Kidney tubule cell (primary cell): ENCODE data around the gene RALGDS.
"Not testable (repeated sequence)": the region's sequence is repeated elsewhere in the genome, so short reads cannot be mapped to it uniquely, and the experiment has no call there.

Experiments
- DNase-seq: peaks from one replicate; pipeline ENCODE4 v3.0.0-alpha.2; 2018; ENCODE audit warnings: low spot score

RALGDS gene

GRCh38 chr9:133067006-133067405, 54.0 kb downstream of the RALGDS start:
- no peak for DNase-seq

DNA sequence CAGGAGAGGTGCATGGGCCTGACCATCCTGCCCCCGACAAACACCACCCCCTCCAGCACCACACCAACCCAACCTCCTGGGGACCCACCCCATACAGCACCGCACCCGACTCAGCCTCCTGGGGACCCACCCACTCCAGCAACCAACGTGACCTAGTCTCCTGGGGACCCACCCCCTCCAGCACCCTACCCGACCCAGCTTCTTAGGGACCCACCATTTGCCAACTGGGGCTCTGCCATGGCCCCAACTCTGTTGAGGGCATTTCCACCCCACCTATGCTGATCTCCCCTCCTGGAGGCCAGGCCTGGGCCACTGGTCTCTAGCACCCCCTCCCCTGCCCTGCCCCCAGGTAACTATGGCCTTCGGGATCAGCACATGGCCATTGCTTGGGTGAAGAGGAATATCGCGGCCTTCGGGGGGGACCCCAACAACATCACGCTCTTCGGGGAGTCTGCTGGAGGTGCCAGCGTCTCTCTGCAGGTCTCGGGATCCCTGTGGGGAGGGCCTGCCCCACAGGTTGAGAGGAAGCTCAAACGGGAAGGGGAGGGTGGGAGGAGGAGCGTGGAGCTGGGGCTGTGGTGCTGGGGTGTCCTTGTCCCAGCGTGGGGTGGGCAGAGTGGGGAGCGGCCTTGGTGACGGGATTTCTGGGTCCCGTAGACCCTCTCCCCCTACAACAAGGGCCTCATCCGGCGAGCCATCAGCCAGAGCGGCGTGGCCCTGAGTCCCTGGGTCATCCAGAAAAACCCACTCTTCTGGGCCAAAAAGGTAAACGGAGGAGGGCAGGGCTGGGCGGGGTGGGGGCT, 54.7 kb downstream of the RALGDS start:
- no peak for DNase-seq

- no peak for DNase-seq
Measured at GRCh38 chr9:133065070-133065388, 56.0 kb downstream of the RALGDS start.

DNA sequence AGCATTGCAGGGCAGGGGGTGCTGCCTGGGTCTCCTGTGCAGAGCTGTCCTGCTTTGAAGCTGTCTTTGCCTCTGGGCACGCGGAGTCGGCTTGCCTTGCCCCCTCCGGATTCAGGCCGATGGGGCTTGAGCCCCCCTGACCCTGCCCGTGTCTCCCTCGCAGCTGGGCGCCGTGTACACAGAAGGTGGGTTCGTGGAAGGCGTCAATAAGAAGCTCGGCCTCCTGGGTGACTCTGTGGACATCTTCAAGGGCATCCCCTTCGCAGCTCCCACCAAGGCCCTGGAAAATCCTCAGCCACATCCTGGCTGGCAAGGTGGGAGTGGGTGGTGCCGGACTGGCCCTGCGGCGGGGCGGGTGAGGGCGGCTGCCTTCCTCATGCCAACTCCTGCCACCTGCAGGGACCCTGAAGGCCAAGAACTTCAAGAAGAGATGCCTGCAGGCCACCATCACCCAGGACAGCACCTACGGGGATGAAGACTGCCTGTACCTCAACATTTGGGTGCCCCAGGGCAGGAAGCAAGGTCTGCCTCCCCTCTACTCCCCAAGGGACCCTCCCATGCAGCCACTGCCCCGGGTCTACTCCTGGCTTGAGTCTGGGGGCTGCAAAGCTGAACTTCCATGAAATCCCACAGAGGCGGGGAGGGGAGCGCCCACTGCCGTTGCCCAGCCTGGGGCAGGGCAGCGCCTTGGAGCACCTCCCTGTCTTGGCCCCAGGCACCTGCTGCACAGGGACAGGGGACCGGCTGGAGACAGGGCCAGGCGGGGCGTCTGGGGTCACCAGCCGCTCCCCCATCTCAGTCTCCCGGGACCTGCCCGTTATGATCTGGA, 56.6 kb downstream of the RALGDS start:
- no peak for DNase-seq

DNA sequence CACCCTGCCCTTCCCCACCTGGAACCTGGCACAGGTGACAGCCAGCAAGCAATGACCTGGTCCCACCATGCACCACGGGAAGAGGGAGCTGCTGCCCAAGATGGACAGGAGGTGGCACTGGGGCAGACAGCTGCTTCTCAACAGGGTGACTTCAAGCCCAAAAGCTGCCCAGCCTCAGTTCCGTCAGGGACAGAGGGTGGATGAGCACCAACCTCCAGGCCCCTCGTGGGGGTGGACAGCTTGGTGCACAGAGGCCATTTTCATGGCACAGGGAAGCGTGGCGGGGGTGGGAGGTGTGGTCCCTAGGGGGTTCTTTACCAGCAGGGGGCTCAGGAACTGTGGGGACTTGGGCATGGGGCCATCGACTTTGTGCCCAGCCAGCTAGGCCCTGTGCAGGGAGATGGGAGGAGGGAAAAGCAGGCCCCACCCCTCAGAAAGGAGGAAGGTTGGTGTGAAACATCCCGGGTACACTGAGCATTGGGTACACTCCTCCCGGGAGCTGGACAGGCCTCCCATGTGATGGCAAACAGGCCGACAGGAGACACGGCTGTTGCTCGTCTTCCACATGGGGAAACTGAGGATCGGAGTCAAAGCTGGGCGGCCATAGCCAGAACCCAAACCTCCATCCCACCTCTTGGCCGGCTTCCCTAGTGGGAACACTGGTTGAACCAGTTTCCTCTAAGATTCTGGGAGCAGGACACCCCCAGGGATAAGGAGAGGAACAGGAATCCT, 57.4 kb downstream of the RALGDS start:
- DNase-seq = no peak

- DNase-seq = no peak
Measured at GRCh38 chr9:133063159-133063499, 57.9 kb downstream of the RALGDS start.

DNA sequence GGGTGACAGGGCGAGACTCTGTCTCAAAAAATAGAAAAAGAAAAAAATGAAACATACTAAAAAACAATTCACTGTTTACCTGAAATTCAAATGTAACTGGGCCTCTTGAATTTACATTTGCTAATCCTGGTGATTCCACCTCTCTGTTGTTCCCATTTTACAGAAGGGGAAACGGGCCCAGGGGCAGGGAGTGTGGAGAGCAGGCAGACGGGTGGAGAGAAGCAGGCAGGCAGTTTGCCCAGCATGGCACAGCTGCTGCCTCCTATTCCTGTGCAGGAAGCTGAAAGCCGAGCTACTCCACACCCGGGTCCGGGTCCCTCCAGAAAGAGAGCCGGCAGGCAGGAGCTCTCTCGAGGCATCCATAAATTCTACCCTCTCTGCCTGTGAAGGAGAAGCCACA, 58.5 kb downstream of the RALGDS start:
- not testable (repeated sequence) for DNase-seq

DNA sequence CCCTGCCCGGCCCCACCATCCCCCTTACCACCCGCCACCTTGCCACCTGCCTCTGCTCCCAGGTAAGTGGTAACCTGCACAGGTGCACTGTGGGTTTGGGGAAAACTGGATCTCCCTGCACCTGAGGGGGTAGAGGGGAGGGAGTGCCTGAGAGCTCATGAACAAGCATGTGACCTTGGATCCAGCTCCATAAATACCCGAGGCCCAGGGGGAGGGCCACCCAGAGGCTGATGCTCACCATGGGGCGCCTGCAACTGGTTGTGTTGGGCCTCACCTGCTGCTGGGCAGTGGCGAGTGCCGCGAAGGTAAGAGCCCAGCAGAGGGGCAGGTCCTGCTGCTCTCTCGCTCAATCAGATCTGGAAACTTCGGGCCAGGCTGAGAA, 59.3 kb downstream of the RALGDS start, which contains the start of gene CEL:
Gene CEL (plus strand): TSS at position 218 of the 382 bp plus-strand sequence. CDS start 22 bp downstream, at position 240.
- not testable (repeated sequence) for DNase-seq

- DNase-seq = not testable (repeated sequence)
Measured at GRCh38 chr9:133061019-133061763, 59.8 kb downstream of the RALGDS start.

DNA sequence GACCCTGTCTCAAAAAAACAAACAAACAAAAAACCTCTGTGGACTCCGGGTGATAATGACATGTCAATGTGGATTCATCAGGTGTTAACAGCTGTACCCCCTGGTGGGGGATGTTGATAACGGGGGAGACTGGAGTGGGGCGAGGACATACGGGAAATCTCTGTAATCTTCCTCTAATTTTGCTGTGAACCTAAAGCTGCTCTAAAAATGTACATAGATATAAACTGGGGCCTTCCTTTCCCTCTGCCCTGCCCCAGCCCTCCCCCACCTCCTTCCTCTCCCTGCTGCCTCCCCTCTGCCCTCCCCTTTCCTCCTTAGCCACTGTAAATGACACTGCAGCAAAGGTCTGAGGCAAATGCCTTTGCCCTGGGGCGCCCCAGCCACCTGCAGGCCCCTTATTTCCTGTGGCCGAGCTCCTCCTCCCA, 60.6 kb downstream of the RALGDS start:
- no peak for DNase-seq

DNA sequence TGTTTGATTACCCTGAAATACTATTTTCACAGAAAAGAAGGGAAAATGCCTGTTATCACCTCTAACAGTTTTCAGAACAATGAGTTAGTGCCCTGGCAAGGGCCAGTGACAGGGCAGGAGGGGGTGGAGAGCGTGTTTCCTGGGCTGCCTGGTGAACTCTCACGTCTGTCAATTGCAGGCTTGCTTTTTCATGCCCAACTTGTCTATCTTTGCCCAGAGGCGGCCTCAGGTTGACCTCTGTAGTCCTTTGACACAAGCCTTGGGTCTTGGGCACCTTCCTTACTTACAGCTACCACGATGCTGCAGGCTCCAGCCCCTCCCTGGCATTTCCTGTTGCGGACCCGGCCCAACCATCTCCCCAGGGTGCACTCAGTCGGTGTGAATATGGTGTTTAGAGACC, 61.4 kb downstream of the RALGDS start:
- DNase-seq = no peak

- no peak for DNase-seq
Measured at GRCh38 chr9:133058550-133059320, 62.3 kb downstream of the RALGDS start.

- no peak for DNase-seq
Measured at GRCh38 chr9:133058071-133058470, 63.0 kb downstream of the RALGDS start.

- no peak for DNase-seq
Measured at GRCh38 chr9:133057553-133057952, 63.5 kb downstream of the RALGDS start.

GRCh38 chr9:133057006-133057405, 64.0 kb downstream of the RALGDS start:
- DNase-seq = no peak

DNA sequence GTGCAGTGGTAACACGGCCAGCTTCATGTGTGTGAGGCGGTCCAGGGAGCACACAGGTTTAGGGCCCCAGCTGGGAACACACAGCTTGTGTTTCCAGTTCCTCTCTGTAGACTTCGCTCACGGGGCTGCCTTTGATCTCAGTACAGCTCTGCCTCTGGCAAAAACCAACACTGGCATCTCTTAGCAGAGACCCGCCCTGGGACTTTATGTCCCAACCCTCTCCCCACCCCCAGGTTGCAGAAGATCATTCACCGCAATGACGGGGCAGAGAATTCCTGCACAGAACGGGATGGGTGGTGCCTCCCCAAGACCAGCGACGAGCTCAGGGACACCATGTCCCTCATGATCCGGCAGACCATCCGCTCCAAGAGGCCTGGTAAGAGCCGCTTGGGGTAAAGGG, 64.5 kb downstream of the RALGDS start:
- DNase-seq = no peak

GRCh38 chr9:133055788-133056420, 65.1 kb downstream of the RALGDS start:
- DNase-seq = no peak

GRCh38 chr9:133054966-133055365, 66.1 kb downstream of the RALGDS start:
- DNase-seq = no peak

DNA sequence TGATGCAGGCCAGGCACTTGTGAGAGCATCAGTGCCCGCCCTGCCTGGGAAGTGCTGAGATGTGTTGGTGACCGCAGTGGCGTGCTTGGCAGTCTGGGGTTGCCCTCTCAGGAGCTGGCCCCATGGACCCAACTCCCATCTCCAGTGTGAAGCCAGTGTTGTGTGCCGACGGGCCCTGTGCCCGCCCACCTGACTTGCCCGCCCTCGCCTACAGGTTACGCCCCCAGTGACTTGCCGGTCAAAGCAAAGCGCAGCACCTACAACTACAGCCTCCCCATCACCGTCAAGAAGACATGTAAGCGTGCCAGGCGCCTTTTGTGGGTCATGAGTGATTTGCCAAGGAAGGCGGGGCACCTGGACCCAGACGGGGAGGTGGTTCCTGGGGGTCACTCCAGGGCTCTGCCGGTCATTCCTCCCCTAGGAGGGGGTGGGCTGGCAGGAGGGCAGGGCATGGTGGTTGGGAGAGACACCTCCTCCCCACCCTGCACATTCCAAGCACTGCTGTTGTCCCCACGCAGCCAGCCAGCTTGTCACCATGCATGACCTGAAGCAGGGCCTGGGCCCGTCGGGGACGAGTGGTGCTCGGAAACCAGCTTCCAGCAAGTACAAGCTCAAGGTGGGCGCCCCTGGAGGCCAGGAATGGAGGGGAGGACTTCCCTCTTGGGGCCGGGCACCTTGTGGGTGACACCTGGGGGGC, 66.7 kb downstream of the RALGDS start:
- no peak for DNase-seq

DNA sequence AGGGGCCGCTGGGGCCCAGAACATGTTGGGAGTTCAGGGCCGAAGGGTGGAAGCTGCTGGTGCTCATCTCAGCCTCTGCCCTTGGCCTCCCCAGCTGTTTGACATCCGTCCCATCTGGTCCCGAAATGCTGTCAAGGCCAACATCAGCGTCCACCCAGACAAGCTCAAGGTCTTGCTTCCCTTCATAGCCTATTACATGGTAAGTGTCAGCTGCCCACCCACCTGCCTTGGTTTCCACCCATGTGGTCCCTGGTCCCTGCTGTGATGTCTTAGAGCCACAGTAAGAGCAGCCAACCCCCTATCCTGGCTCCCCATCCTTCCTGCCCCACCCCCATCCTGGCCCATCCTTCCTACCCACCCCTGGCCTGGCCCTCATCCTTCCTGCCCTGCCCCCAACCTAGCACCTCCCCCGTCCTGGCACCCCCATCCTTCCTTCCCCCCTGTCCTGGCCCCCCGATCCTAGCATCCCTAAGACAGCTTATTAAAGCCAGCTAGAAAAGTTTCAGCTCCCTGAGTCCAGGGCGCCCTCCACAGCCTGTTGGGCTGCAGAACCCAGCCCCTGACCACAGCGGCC, 69.0 kb downstream of the RALGDS start:
- no peak for DNase-seq
